ENCODE data around the gene ATG16L1. TPM values are rescaled to one million over a fixed set of nuclear protein-coding genes. Genes with fewer than 3 reads are reported as not detected.

Gene ATG16L1
- total and polyA plus RNA-seq, 10 of the 15 experiments (the other 5 are each of a cell fraction or from before 2014, with no cell fraction given), result 5.2 to 26.6 (median 15.6) TPM

DNA sequence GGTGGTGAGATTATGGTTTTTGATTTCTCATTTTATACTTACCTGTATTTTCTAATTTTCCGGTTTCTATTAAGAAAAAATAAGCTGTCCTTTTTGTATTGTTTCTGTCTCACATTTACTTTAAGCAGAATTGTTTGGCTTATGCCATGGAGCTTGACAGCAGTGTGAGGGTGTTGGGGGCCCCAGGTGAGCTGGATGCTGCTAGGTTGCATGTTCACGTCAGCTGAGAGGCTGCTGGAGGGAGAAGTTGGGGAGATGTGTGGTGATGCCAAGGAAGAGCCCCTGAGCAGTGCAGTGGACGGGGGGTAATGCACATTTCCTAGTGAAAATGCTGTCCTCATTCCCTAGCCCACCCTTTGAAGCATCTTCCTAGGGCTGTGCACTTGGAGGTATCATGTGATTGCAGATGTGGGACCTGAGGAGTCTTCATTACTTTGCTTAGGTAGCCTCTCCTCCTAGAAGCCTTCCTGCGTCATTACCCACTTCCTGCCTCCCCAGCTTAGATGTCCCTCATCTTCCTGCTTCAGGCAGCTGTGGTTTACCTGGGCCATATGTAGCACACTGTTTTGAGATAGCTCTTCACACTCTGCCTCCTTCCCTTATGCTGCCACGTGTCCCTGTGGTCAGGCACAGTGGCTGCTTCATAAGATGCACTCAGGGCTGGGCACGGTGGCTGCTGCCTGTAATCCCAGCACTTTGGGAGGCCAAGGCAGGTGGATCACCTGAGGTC is 16.2 kb downstream of the ATG16L1 start (continued):
- no peak for TF ChIP-seq NR2C2 (IDR thresholded peaks at IDR 0.05; ENCODE audit: borderline replicate concordance, control insufficient read depth, insufficient read length, low read depth)
- no peak for TF ChIP-seq ESRRA (IDR thresholded peaks at IDR 0.05; ENCODE audit: low read length)
- no peak for TF ChIP-seq FOXK2 (IDR thresholded peaks at IDR 0.05)
- peak; percentile 17 for TF ChIP-seq SP1 (IDR thresholded peaks at IDR 0.05; ENCODE audit: low read depth, low read length)
- peak; percentile 2 for TF ChIP-seq SIX5 (IDR thresholded peaks at IDR 0.05; ENCODE audit: low read depth, low read length, severe bottlenecking)

DNA sequence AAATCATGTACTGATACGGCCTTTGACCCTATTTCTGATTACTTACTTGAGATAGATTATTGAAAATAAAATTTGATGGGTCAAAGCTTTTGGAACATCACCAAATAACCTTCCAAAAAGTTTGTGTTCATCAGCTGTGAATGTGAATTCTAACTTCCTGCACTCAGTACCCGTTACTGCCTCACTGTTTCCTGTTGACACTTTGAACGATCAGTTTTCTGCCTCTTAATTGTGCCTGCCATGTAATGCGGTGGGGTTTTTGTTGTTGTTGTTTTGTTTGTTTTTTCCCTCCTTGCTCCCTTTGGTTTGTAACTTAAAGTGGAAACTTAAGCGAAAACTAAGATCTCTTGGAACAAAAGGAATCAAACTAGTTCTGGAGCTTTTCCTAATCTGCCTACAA is 18.9 kb downstream of the ATG16L1 start:
- Histone ChIP-seq H3K27me3 (replicated peaks in 1 of 2; ENCODE audit: control insufficient read depth in 2 of 2, insufficient read depth in 2 of 2, low read length in 1 of 2) (no peaks in the 10 kb centered on the region), H3K4me3 (no peak overlapping the region), H3K9me3 (replicated peaks; ENCODE audit: control insufficient read depth, insufficient read depth, low read length) (no peaks in the 10 kb centered on the region), H3K4me2 (ENCODE audit: control insufficient read depth, insufficient read depth) (no peak overlapping the region), H3K9ac (ENCODE audit: control insufficient read depth, insufficient read depth, low read length) (no peak overlapping the region), H3K79me2 (ENCODE audit: control insufficient read depth, insufficient read depth, low read length) (peaks cover 3% of the 10 kb centered on the region), H3K4me1 (ENCODE audit: control insufficient read depth, insufficient read depth, low read length) (peaks cover 17% of the 10 kb centered on the region), H4K20me1 (ENCODE audit: control insufficient read depth, insufficient read depth) (no peaks in the 10 kb centered on the region), H3K36me3 (ENCODE audit: control insufficient read depth in 2 of 2, insufficient read depth in 2 of 2, low read length in 1 of 2) (peaks cover 22 to 46% of the 10 kb centered on the region in 2 experiments), H3K27ac (ENCODE audit: control insufficient read depth, insufficient read depth) (no peak overlapping the region), H2AFZ (ENCODE audit: control insufficient read depth, low read depth, low read length) (no peak overlapping the region)
- no peak for TF ChIP-seq JUNB (IDR thresholded peaks at IDR 0.05)
- no peak for TF ChIP-seq STAT3 (IDR thresholded peaks at IDR 0.05; ENCODE audit: low read depth, low read length)
- no peak for TF ChIP-seq EED (IDR thresholded peaks at IDR 0.05; ENCODE audit: low read depth)
- no peak for TF ChIP-seq BCL11A (IDR thresholded peaks at IDR 0.05; ENCODE audit: low read depth, low read length)
- TF ChIP-seq NR2C2 (IDR thresholded peaks at IDR 0.05; ENCODE audit: borderline replicate concordance, control insufficient read depth, insufficient read length, low read depth), result no peak
- FAIRE-seq (no peak), DNase-seq (ENCODE audit: low read depth, low spot score) (no peak), ATAC-seq (no peak)
- RAD21 ChIA-PET (ENCODE audit: unreplicated experiment), result no interaction called here
- in situ Hi-C loops (cut with MboI), result no loop called here
- POLR2A ChIA-PET, result interaction anchor here (0.9 kb wide), 1 partner anchor 9 kb away, joined by 3 read pairs; no protein-coding TSS in a partner anchor
- 31% methylated on average over 5 of the region's 5 CpGs for WGBS (ENCODE audit: insufficient coverage, insufficient replicate concordance, low lambda C conversion rate, missing lambda C conversion rate)
- CTCF ChIA-PET, result interaction anchor here (0.7 to 1.0 kb wide), 2 partner anchors 38 to 519 kb away, joined by 3 to 4 read pairs; no protein-coding TSS in a partner anchor
- intact Hi-C loops (cut with micrococcal nuclease; ENCODE audit: unreplicated experiment), result no loop called here
- SMC1A ChIA-PET (ENCODE audit: uncharacterized antibody, unreplicated experiment), result interaction anchor here (0.9 to 1.0 kb wide), 2 partner anchors 13 to 587 kb away, joined by 3 read pairs; no protein-coding TSS in a partner anchor
- no TSS peak for BruUV-seq (replicated peaks)
